Lower leg skin (tissue), 4 donors: ENCODE measurements around the gene ENTPD1. TPM values are rescaled to one million over a fixed set of nuclear protein-coding genes. Genes with fewer than 3 reads are reported as not detected.

Experiments
- DNase-seq, 2 donors: peaks; one replicate each; pipeline ENCODE4 v3.0.0-alpha.2; 2019; ENCODE audit warnings: low spot score in 2 of 2
- H3K4me3 ChIP-seq: fragments of 200-600 bp; sonication (generic); 2 replicates; pipeline ENCODE4 v1.5.1; 2017; ENCODE audit warnings: mild to moderate bottlenecking, low read depth; ENCODE audit not compliant: poor library complexity, severe bottlenecking
- CTCF ChIP-seq, 3 donors: fragments of 450-650 bp; IDR thresholded peaks; one replicate each; pipeline ENCODE4 v1.5.1; 2016; ENCODE audit warnings: antibody characterized with exemption in 3 of 3, mild to moderate bottlenecking in 3 of 3, moderate library complexity in 2 of 3
- POLR2A ChIP-seq, 2 donors: fragments of 450-650 bp; IDR thresholded peaks; one replicate each; pipeline ENCODE4 v1.6.1; 2016 to 2017; ENCODE audit warnings: antibody characterized with exemption in 2 of 2, mild to moderate bottlenecking in 1 of 2, moderate library complexity in 1 of 2
- WGBS, 2 donors: methylation state at CpG; one replicate each; pipeline ENCODE4 v1.1.5; 2018; 5-methylcytosine and 5-hydroxymethylcytosine counted together
- intact Hi-C: fragments of 100-400 bp; cut with DNase I; formaldehyde crosslinking; loops from one replicate; pipeline ENCODE4 v1.15.0; 2023; ENCODE audit warnings: low total_unique reads
- total RNA-seq, 4 donors: library from RNA; depleted of rRNA; stranded (reverse); fragments of >200 nt; gene quantifications; one replicate each; pipeline ENCODE4 v1.1.0, GENCODE V29; 2016

The ENTPD1 gene
- total RNA-seq, 4 donors from 2014 or later, result 5.3 to 15.7 (median 7.7) TPM

DNA sequence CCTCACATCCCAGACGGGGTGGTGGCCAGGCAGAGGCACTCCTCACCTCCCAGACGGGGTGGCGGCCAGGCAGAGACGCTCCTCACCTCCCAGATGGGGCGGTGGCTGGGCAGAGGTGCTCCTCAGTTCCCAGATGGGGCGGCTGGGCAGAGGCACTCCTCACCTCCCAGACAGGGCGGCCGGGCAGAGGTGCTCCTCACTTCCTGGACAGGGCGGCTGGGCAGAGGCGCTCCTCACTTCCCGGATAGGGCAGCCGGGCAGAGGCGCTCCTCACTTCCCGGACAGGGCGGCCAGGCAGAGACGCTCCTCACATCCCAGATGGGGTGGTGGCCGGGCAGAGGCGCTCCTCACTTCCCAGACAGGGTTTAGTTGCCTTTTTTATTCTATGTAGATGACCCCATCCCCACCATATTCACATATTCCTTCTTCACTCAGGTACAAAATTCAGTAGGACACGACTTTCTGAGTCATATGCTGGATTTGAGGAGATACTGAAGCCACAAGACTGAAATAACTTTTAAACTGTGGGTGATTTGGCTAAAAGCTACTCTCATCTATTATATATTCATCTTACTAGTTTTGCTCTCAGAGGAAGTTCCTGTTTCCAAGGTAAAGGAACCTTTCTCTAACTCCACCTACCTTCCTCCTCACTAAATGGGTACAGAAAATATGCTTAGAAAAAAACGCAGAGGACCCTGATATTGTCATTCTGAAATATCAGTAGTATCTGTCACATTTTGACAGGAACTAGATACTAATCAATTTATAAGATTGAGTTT lies 54.4 kb downstream of the ENTPD1 start:
- WGBS, 2 donors, result 90 to 95% methylated on average over 18 to 20 of the region's 20 CpGs
- DNase-seq, result no peak
- intact Hi-C loops, result no loop called here
- H3K4me3 ChIP-seq, result no peak overlapping the region
- TF ChIP-seq POLR2A (IDR thresholded peaks at IDR 0.05) (no peak), CTCF (IDR thresholded peaks at IDR 0.05) (no peak)

DNA sequence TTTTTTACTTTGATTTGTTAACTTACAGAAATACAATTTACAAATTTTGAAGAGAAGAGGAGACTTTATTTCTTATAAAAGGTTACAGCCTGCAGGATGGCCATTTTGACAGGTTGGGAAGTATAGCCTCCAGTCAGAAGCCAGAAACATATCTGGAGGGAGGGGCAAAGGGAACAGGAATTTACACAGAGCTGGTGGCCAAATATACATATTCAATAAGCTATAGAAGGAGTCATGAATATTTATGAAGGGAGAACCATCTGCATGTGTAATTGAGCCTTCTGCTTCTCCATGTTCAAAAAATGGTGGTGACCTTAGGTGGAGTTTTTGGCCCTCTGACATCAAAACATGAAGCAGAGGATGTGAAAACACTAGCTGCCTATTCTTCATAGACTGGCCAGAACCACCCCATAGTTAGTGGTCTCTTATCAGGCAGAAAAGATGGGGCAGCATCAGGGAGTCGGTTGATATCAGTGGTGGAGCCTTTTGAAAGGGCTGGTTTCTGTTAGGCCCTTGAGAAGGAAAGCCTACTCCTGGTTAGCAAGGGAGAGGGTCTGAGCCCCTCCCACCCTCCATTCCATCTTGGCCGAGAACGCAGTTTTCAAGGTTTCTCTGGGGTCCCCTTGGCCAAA lies 57.2 kb downstream of the ENTPD1 start:
- intact Hi-C loops, result no loop called here
- TF ChIP-seq CTCF (IDR thresholded peaks at IDR 0.05) (no peak), POLR2A (IDR thresholded peaks at IDR 0.05) (no peak)
- DNase-seq, result no peak
- no peak overlapping the region for H3K4me3 ChIP-seq
- WGBS, 2 donors, result 91 to 96% methylated on average over 3 of the region's 3 CpGs

GRCh38 chr10:95814011-95814727 lies 58.2 kb downstream of the ENTPD1 start:
- intact Hi-C loops, result no loop called here
- DNase-seq, result peak in 1 of 2 donors; percentile 77
- 18 to 27% methylated on average over 7 of the region's 7 CpGs for WGBS, 2 donors
- no peak overlapping the region for H3K4me3 ChIP-seq
- no peak for TF ChIP-seq POLR2A (IDR thresholded peaks at IDR 0.05)
- no peak for TF ChIP-seq CTCF (IDR thresholded peaks at IDR 0.05)

DNA sequence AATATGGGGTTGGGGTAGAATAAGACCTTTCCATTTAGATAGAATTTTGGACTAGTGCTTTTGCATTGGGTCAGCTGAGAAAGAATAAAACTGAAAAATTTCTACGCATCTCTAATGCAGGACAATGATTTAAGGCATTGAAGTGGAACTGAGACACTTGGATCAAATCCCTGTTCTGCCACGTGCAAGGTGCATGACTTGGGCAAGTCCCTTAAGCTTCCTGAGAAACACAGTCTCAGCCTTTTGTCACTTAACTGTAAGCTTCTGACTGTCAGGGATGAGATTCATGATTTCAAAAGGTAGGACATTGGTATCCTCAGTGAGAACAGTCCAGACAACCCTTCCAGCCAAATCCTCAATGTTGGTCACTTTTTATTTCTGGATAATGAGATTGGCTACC lies 59.2 kb downstream of the ENTPD1 start:
- no peak overlapping the region for H3K4me3 ChIP-seq
- intact Hi-C loops, result no loop called here
- DNase-seq, result no peak
- TF ChIP-seq POLR2A (IDR thresholded peaks at IDR 0.05) (no peak), CTCF (IDR thresholded peaks at IDR 0.05) (no peak)
- WGBS, 2 donors, result 61 to 63% methylated on average over 2 of the region's 2 CpGs

- TF ChIP-seq POLR2A (IDR thresholded peaks at IDR 0.05) (no peak), CTCF (IDR thresholded peaks at IDR 0.05) (no peak)
- 75 to 77% methylated on average over 6 of the region's 6 CpGs for WGBS, 2 donors
- intact Hi-C loops, result no loop called here
- no peak overlapping the region for H3K4me3 ChIP-seq
- DNase-seq, result no peak
Measured at GRCh38 chr10:95815701-95816240, 59.8 kb downstream of the ENTPD1 start.
